ENCODE data around the gene OR7C1. TPM values are rescaled to one million over a fixed set of nuclear protein-coding genes. Genes with fewer than 3 reads are reported as not detected.
A peak's percentile ranks its signal among the peaks of the same experiment; 100 is the strongest.
"Not testable (repeated sequence)": the region's sequence is repeated elsewhere in the genome, so short reads cannot be mapped to it uniquely, and the experiment has no call there.

OR7C1 gene
- total RNA-seq, 1 experiment from 2014 or later = not detected

- H3K9me2 ChIP-seq (ENCODE audit: insufficient read depth) = no peaks in the 10 kb centered on the region
- H3K4me2 ChIP-seq = no peak overlapping the region
- no peaks in the 10 kb centered on the region for H3K79me2 ChIP-seq (ENCODE audit: low read depth)
- H3K27ac ChIP-seq = no peak overlapping the region
- ChIA-PET CTCF (no interaction called here), POLR2A (ENCODE audit: unreplicated experiment) (no interaction called here)
- DNase-seq = no peak
- no peak overlapping the region for H2AFZ ChIP-seq
- H3K27me3 ChIP-seq (ENCODE audit: insufficient read depth, low read depth) = no peaks in the 10 kb centered on the region
- H3K4me1 ChIP-seq (replicated peaks; ENCODE audit: insufficient read depth) = 0 out of 2 replicates have a peak, but pooled peaks cover 5% of the 10 kb centered on the region
- H4K20me1 ChIP-seq (ENCODE audit: insufficient read depth) = no peaks in the 10 kb centered on the region
- H3K9me3 ChIP-seq (ENCODE audit: insufficient read depth, low read depth) = no peaks in the 10 kb centered on the region
- no peaks in the 10 kb centered on the region for H3K36me3 ChIP-seq (ENCODE audit: low read depth)
- no peak for TF ChIP-seq EZH2 (IDR thresholded peaks at IDR 0.05; ENCODE audit: low read depth)
- no peak for TF ChIP-seq CTCF (conservative IDR thresholded peaks at IDR 0.05)
- BruUV-seq (replicated peaks) = no TSS peak
- H3K4me3 ChIP-seq = no peak overlapping the region
- intact Hi-C loops (cut with micrococcal nuclease; ENCODE audit: unreplicated experiment) = no loop called here
- no peaks in the 10 kb centered on the region for H3F3A ChIP-seq (ENCODE audit: insufficient read depth, low read depth)
These were observed 39.8 kb downstream of the OR7C1 start for GRCh38 chr19:14795078-14795721.

GRCh38 chr19:14792250-14792649 is 42.7 kb downstream of the OR7C1 start:
- H2AFZ ChIP-seq; BruUV-seq (replicated peaks); H3K27me3 ChIP-seq (ENCODE audit: insufficient read depth, low read depth); H3K79me2 ChIP-seq (ENCODE audit: low read depth); H4K20me1 ChIP-seq (ENCODE audit: insufficient read depth); H3F3A ChIP-seq (ENCODE audit: insufficient read depth, low read depth); H3K9me2 ChIP-seq (ENCODE audit: insufficient read depth); H3K9me3 ChIP-seq (ENCODE audit: insufficient read depth, low read depth); H3K36me3 ChIP-seq (ENCODE audit: low read depth); CTCF ChIA-PET; intact Hi-C loops (cut with micrococcal nuclease; ENCODE audit: unreplicated experiment); H3K4me1 ChIP-seq (replicated peaks; ENCODE audit: insufficient read depth); H3K4me3 ChIP-seq; H3K4me2 ChIP-seq; DNase-seq; H3K27ac ChIP-seq: not testable (repeated sequence)
- POLR2A ChIA-PET (ENCODE audit: unreplicated experiment) = interaction anchor here (0.6 kb wide), 1 partner anchor 12 kb away, joined by 3 read pairs; no protein-coding TSS in a partner anchor

GRCh38 chr19:14786421-14786851 is 48.5 kb downstream of the OR7C1 start:
- H3K27ac ChIP-seq = no peak overlapping the region
- no peaks in the 10 kb centered on the region for H3K79me2 ChIP-seq (ENCODE audit: low read depth)
- no peaks in the 10 kb centered on the region for H3K9me3 ChIP-seq (ENCODE audit: insufficient read depth, low read depth)
- H3K4me3 ChIP-seq = peak overlapping the region; percentile 48; the same call in 1 of the 2 replicates
- H3K4me2 ChIP-seq = peak overlapping the region; percentile 79
- no peaks in the 10 kb centered on the region for H3K9me2 ChIP-seq (ENCODE audit: insufficient read depth)
- peak overlapping the region; percentile 59; the same call in 1 of the 2 replicates for H2AFZ ChIP-seq
- intact Hi-C loops (cut with micrococcal nuclease; ENCODE audit: unreplicated experiment) = no loop called here
- CTCF ChIA-PET = interaction anchor here (0.6 to 0.7 kb wide), 3 partner anchors 99 to 300 kb away, joined by 3 to 12 read pairs (median 7); no protein-coding TSS in a partner anchor
- POLR2A ChIA-PET (ENCODE audit: unreplicated experiment) = interaction anchor here (1.0 kb wide), 1 partner anchor 96 kb away, joined by 13 read pairs; the partner anchor contains the start of gene ZNF333
- H3K27me3 ChIP-seq (ENCODE audit: insufficient read depth, low read depth) = no peaks in the 10 kb centered on the region
- H3K36me3 ChIP-seq (ENCODE audit: low read depth) = no peaks in the 10 kb centered on the region
- TF ChIP-seq CTCF (conservative IDR thresholded peaks at IDR 0.05) (peak; percentile 90), EZH2 (IDR thresholded peaks at IDR 0.05; ENCODE audit: low read depth) (no peak)
- peaks cover 7% of the 10 kb centered on the region; the same call in 1 of the 2 replicates for H3F3A ChIP-seq (ENCODE audit: insufficient read depth, low read depth)
- DNase-seq = no peak
- no TSS peak for BruUV-seq (replicated peaks)
- peaks cover 9% of the 10 kb centered on the region for H3K4me1 ChIP-seq (replicated peaks; ENCODE audit: insufficient read depth)
- H4K20me1 ChIP-seq (ENCODE audit: insufficient read depth) = no peaks in the 10 kb centered on the region

GRCh38 chr19:14785102-14785793 is 49.7 kb downstream of the OR7C1 start:
- H3K9me2 ChIP-seq (ENCODE audit: insufficient read depth); intact Hi-C loops (cut with micrococcal nuclease; ENCODE audit: unreplicated experiment); H3K36me3 ChIP-seq (ENCODE audit: low read depth); POLR2A ChIA-PET (ENCODE audit: unreplicated experiment); BruUV-seq (replicated peaks); H4K20me1 ChIP-seq (ENCODE audit: insufficient read depth); H3K9me3 ChIP-seq (ENCODE audit: insufficient read depth, low read depth); H3K4me1 ChIP-seq (replicated peaks; ENCODE audit: insufficient read depth); H3K27me3 ChIP-seq (ENCODE audit: insufficient read depth, low read depth); H3K4me3 ChIP-seq; H3F3A ChIP-seq (ENCODE audit: insufficient read depth, low read depth); H3K79me2 ChIP-seq (ENCODE audit: low read depth): not testable (repeated sequence)
- Histone ChIP-seq H3K4me2 (peak overlapping the region; percentile 53; the same call in 1 of the 2 replicates), H3K27ac (peak overlapping the region; percentile 49; the same call in 1 of the 2 replicates), H2AFZ (0 out of 2 replicates have a peak overlapping the region, but pooled peaks have one; percentile 36)
- CTCF ChIA-PET = interaction anchor here (0.5 to 0.6 kb wide), 2 partner anchors 211 to 408 kb away, joined by 3 to 4 read pairs; no protein-coding TSS in a partner anchor
- DNase-seq = peak; percentile 42 to 78

GRCh38 chr19:14784730-14785101 is 50.3 kb downstream of the OR7C1 start:
- peak; percentile 13 to 58 for DNase-seq
- 0 out of 2 replicates have a peak overlapping the region, but pooled peaks have one; percentile 36 for H2AFZ ChIP-seq

More at GRCh38 chr19:14784730-14785101, 50.3 kb downstream of the OR7C1 start:
- intact Hi-C loops (cut with micrococcal nuclease; ENCODE audit: unreplicated experiment); BruUV-seq (replicated peaks); H3K79me2 ChIP-seq (ENCODE audit: low read depth); H3K9me3 ChIP-seq (ENCODE audit: insufficient read depth, low read depth); H3K4me3 ChIP-seq; H3K27me3 ChIP-seq (ENCODE audit: insufficient read depth, low read depth); H3K9me2 ChIP-seq (ENCODE audit: insufficient read depth); POLR2A ChIA-PET (ENCODE audit: unreplicated experiment); H3K36me3 ChIP-seq (ENCODE audit: low read depth); H4K20me1 ChIP-seq (ENCODE audit: insufficient read depth); H3F3A ChIP-seq (ENCODE audit: insufficient read depth, low read depth); H3K4me1 ChIP-seq (replicated peaks; ENCODE audit: insufficient read depth): not testable (repeated sequence)
- Histone ChIP-seq H3K27ac (peak overlapping the region; percentile 49; the same call in 1 of the 2 replicates), H3K4me2 (peak overlapping the region; percentile 53; the same call in 1 of the 2 replicates)
- CTCF ChIA-PET = interaction anchor here (0.5 to 0.6 kb wide), 2 partner anchors 211 to 409 kb away, joined by 3 to 4 read pairs; no protein-coding TSS in a partner anchor

Measured in PC-9 (cell line).